SK-N-SH (cell line): Measurements from ENCODE around the gene MORC1. TPM values are rescaled to one million over a fixed set of nuclear protein-coding genes. Genes with fewer than 3 reads are reported as not detected.

Experiments used
- CTCF ChIA-PET: fragments of 300-600, 350-600 bp; formaldehyde crosslinking; extraction: SDS; loops from one replicate; lab custom pipeline; 2021; lab: Yijun Ruan, JAX
- POLR2A ChIA-PET: fragments of 350-600 bp; sonication (Branson Sonifier 250); formaldehyde crosslinking; extraction: SDS; loops from one replicate; lab custom pipeline; 2020; ENCODE audit warnings: antibody characterized with exemption, inconsistent platforms; lab: Yijun Ruan, JAX
- DNase-seq: peaks from one replicate; pipeline ENCODE4 v3.0.0; 2012
- H2AFZ ChIP-seq: fragments of 200-600 bp; sonication (generic); 2 replicates; pipeline ENCODE4 v1.8.1; 2016; ENCODE audit warnings: antibody characterized with exemption, mild to moderate bottlenecking, low read depth
- H3F3A ChIP-seq: fragments of 200-600 bp; sonication (generic); replicated peaks from 2 replicates; pipeline ENCODE3; 2016; ENCODE audit warnings: antibody characterized with exemption, mild to moderate bottlenecking; ENCODE audit not compliant: insufficient read depth
- H3K27ac ChIP-seq, 2 experiments: fragments of 200-500 bp in 1 of 2; fragments of 200-600 bp in 1 of 2; sonication (Bioruptor generic) in 1 of 2; sonication (generic), shearing (Covaris generic) in 1 of 2; 2 replicates each; pipeline versions ENCODE4 v1.5.1 to v1.6.1; 2014 to 2016; ENCODE audit warnings: low read depth in 2 of 2, inconsistent platforms in 1 of 2, low read length in 1 of 2, mild to moderate bottlenecking in 1 of 2, mixed read lengths in 1 of 2
- H3K27me3 ChIP-seq: fragments of 200-600 bp; sonication (generic), shearing (Covaris generic); 2 replicates; pipeline ENCODE4 v1.6.1; 2016; ENCODE audit warnings: mixed run types; ENCODE audit not compliant: insufficient read depth
- H3K36me3 ChIP-seq, 2 experiments: fragments of 200-500 bp in 1 of 2; fragments of 200-600 bp in 1 of 2; sonication (Bioruptor generic) in 1 of 2; sonication (generic) in 1 of 2; replicated peaks in 1 of 2; 2 replicates each; pipeline versions ENCODE3 to v1.5.1; 2014 to 2016; ENCODE audit warnings: low read length in 1 of 2, mild to moderate bottlenecking in 1 of 2; ENCODE audit not compliant: insufficient read depth in 2 of 2, control insufficient read depth in 1 of 2
- H3K4me1 ChIP-seq, 2 experiments: fragments of 200-500 bp in 1 of 2; fragments of 200-600 bp in 1 of 2; sonication (Bioruptor generic) in 1 of 2; sonication (generic), shearing (Covaris generic) in 1 of 2; 2 replicates each; pipeline versions ENCODE4 v1.5.1 to v1.6.1; 2014 to 2016; ENCODE audit warnings: low read depth in 1 of 2, low read length in 1 of 2, mixed run types in 1 of 2; ENCODE audit not compliant: insufficient read depth in 2 of 2, control insufficient read depth in 1 of 2
- H3K4me2 ChIP-seq: fragments of 200-600 bp; sonication (generic), shearing (Covaris generic); 2 replicates; pipeline ENCODE4 v1.6.1; 2017; ENCODE audit warnings: mixed run types
- H3K4me3 ChIP-seq, 2 experiments: fragments of 200-500 bp in 1 of 2; fragments of 200-600 bp in 1 of 2; sonication (Bioruptor generic) in 1 of 2; sonication (generic), shearing (Covaris generic) in 1 of 2; 2 replicates each; pipeline versions ENCODE4 v1.5.1 to v1.8.1; 2014 to 2016; ENCODE audit warnings: low read depth in 2 of 2, inconsistent platforms in 1 of 2, low read length in 1 of 2, mild to moderate bottlenecking in 1 of 2, mixed read lengths in 1 of 2, moderate library complexity in 1 of 2
- H3K79me2 ChIP-seq: fragments of 200-600 bp; sonication (generic); 2 replicates; pipeline ENCODE4 v1.8.1; 2017; ENCODE audit warnings: mild to moderate bottlenecking; ENCODE audit not compliant: insufficient read depth
- H3K9ac ChIP-seq: fragments of 200-600 bp; sonication (generic); 2 replicates; pipeline ENCODE4 v1.6.1; 2017; ENCODE audit warnings: mixed run types
- H3K9me2 ChIP-seq: fragments of 200-600 bp; sonication (generic); 2 replicates; pipeline ENCODE4 v1.6.1; 2017; ENCODE audit warnings: mixed run types
- H3K9me3 ChIP-seq: fragments of 200-600 bp; sonication (generic); 2 replicates; pipeline ENCODE4 v1.6.1; 2017; ENCODE audit warnings: mixed run types, mild to moderate bottlenecking, moderate library complexity
- H4K20me1 ChIP-seq: fragments of 200-600 bp; sonication (generic); 2 replicates; pipeline ENCODE4 v1.6.1; 2017; ENCODE audit warnings: mild to moderate bottlenecking, mixed run types; ENCODE audit not compliant: insufficient read depth
- EZH2phosphoT487 ChIP-seq: fragments of 200-600 bp; sonication (generic); IDR thresholded peaks from 2 replicates; pipeline ENCODE4 v1.6.1; 2017; ENCODE audit warnings: low read depth, mixed run types, mild to moderate bottlenecking, antibody characterized with exemption, moderate library complexity, borderline replicate concordance
- FOXJ3 ChIP-seq: sonication (generic); formaldehyde crosslinking; IDR thresholded peaks from 2 replicates; pipeline ENCODE4 v1.5.1; 2020; ENCODE audit warnings: mild to moderate bottlenecking, missing genetic modification reagents
- GATA2 ChIP-seq: sonication (generic); formaldehyde crosslinking; IDR thresholded peaks from 2 replicates; pipeline ENCODE4 v1.5.0; 2020; ENCODE audit warnings: mild to moderate bottlenecking, missing genetic modification reagents
- MAX ChIP-seq: IDR thresholded peaks from 2 replicates; pipeline ENCODE4 v1.4.0; 2012; ENCODE audit warnings: low read depth
- NRF1 ChIP-seq: IDR thresholded peaks from 2 replicates; pipeline ENCODE4 v1.6.1; 2012; ENCODE audit warnings: low read depth, mild to moderate bottlenecking, low read length
- POLR2AphosphoS5 ChIP-seq: IDR thresholded peaks from 2 replicates; pipeline ENCODE4 v1.6.1; 2012; ENCODE audit warnings: low read depth, low read length
- RAD21 ChIP-seq: IDR thresholded peaks from 2 replicates; pipeline ENCODE4 v1.6.1; 2012; ENCODE audit warnings: mild to moderate bottlenecking, low read length
- RFX5 ChIP-seq: IDR thresholded peaks from 2 replicates; pipeline ENCODE4 v1.6.1; 2012; ENCODE audit warnings: mild to moderate bottlenecking, improper control_type of control experiment, low read length
- RXRA ChIP-seq: IDR thresholded peaks from 2 replicates; pipeline ENCODE4 v1.4.0; 2012; ENCODE audit warnings: low read depth, mild to moderate bottlenecking, borderline replicate concordance
- TEAD4 ChIP-seq: IDR thresholded peaks from 2 replicates; pipeline ENCODE4 v1.4.0; 2012; ENCODE audit warnings: mild to moderate bottlenecking, borderline replicate concordance; ENCODE audit not compliant: insufficient read depth
- WGBS: methylation state at CpG from one replicate; pipeline ENCODE4 v1.1.6; 2017; ENCODE audit warnings: low lambda C conversion rate; 5-methylcytosine and 5-hydroxymethylcytosine counted together
- polyA plus RNA-seq, 3 experiments: library from polyadenylated mRNA; depleted of rRNA; stranded (reverse); fragments of >200 nt; gene quantifications; 2 replicates each; pipeline ENCODE4 v1.2.3, GENCODE V29; 2012
- TF ChIP-seq, protein P1 (sequence below): IDR thresholded peaks from 2 replicates; pipeline ENCODE4 v1.6.1; 2012; ENCODE audit warnings: mild to moderate bottlenecking, low read depth, low read length, moderate library complexity
- TF ChIP-seq, protein P2 (sequence below): fragments of 150-350 bp; IDR thresholded peaks from 2 replicates; pipeline ENCODE4 v1.6.1; 2017; ENCODE audit warnings: antibody characterized with exemption, low read length, low read depth, borderline replicate concordance
- TF ChIP-seq, protein P3 (sequence below): fragments of 200-600 bp; sonication (generic); IDR thresholded peaks from 2 replicates; pipeline ENCODE4 v1.6.1; 2017; ENCODE audit warnings: antibody characterized with exemption, mild to moderate bottlenecking, moderate library complexity

The MORC1 gene
- polyA plus RNA-seq, 1 of the 3 experiments (the other 2 are of a cell fraction), result not detected

DNA sequence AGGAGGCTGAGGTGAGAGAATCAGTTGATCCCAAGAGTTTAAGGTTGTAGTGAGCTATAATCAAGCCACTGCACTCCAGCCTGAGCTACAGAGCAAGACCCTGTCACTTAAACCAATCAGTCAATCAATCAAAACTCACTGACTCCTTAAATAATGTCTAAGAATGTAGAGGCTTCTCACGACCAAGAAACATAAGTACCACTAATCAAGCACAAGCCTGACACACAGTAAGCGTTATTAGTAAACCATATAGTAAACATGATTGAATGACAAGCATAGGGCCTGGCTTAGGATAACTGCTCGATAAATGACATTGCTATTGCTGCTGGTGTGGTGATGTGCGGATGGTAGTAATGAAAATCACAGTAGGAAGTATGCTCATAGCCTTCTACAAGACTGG, 48.0 kb upstream of the MORC1 start:
- Histone ChIP-seq H3K9me2 (no peaks in the 10 kb centered on the region), H3K79me2 (no peaks in the 10 kb centered on the region), H4K20me1 (no peaks in the 10 kb centered on the region), H3K4me2 (no peak overlapping the region), H3K4me3 (no peak overlapping the region), H3K27me3 (no peaks in the 10 kb centered on the region), H3F3A (no peaks in the 10 kb centered on the region), H3K9ac (no peak overlapping the region), H2AFZ (no peak overlapping the region), H3K36me3 (no peaks in the 10 kb centered on the region), H3K4me1 (no peaks in the 10 kb centered on the region), H3K9me3 (no peaks in the 10 kb centered on the region), H3K27ac (no peak overlapping the region)
- 62% methylated on average over 4 of the region's 4 CpGs for WGBS
- DNase-seq, result no peak
- ChIA-PET CTCF (no interaction called here), POLR2A (no interaction called here)
- TF ChIP-seq, protein P1, sequence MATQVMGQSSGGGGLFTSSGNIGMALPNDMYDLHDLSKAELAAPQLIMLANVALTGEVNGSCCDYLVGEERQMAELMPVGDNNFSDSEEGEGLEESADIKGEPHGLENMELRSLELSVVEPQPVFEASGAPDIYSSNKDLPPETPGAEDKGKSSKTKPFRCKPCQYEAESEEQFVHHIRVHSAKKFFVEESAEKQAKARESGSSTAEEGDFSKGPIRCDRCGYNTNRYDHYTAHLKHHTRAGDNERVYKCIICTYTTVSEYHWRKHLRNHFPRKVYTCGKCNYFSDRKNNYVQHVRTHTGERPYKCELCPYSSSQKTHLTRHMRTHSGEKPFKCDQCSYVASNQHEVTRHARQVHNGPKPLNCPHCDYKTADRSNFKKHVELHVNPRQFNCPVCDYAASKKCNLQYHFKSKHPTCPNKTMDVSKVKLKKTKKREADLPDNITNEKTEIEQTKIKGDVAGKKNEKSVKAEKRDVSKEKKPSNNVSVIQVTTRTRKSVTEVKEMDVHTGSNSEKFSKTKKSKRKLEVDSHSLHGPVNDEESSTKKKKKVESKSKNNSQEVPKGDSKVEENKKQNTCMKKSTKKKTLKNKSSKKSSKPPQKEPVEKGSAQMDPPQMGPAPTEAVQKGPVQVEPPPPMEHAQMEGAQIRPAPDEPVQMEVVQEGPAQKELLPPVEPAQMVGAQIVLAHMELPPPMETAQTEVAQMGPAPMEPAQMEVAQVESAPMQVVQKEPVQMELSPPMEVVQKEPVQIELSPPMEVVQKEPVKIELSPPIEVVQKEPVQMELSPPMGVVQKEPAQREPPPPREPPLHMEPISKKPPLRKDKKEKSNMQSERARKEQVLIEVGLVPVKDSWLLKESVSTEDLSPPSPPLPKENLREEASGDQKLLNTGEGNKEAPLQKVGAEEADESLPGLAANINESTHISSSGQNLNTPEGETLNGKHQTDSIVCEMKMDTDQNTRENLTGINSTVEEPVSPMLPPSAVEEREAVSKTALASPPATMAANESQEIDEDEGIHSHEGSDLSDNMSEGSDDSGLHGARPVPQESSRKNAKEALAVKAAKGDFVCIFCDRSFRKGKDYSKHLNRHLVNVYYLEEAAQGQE, result no peak
- TF ChIP-seq FOXJ3 (CRISPR knock-in tag) (no peak), RAD21 (no peak), RXRA (no peak), MAX (no peak), RFX5 (no peak), GATA2 (CRISPR knock-in tag) (no peak), POLR2AphosphoS5 (no peak), EZH2phosphoT487 (no peak), TEAD4 (no peak), NRF1 (no peak)
- TF ChIP-seq, protein P2, sequence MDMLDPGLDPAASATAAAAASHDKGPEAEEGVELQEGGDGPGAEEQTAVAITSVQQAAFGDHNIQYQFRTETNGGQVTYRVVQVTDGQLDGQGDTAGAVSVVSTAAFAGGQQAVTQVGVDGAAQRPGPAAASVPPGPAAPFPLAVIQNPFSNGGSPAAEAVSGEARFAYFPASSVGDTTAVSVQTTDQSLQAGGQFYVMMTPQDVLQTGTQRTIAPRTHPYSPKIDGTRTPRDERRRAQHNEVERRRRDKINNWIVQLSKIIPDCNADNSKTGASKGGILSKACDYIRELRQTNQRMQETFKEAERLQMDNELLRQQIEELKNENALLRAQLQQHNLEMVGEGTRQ, result no peak
- TF ChIP-seq, protein P3, sequence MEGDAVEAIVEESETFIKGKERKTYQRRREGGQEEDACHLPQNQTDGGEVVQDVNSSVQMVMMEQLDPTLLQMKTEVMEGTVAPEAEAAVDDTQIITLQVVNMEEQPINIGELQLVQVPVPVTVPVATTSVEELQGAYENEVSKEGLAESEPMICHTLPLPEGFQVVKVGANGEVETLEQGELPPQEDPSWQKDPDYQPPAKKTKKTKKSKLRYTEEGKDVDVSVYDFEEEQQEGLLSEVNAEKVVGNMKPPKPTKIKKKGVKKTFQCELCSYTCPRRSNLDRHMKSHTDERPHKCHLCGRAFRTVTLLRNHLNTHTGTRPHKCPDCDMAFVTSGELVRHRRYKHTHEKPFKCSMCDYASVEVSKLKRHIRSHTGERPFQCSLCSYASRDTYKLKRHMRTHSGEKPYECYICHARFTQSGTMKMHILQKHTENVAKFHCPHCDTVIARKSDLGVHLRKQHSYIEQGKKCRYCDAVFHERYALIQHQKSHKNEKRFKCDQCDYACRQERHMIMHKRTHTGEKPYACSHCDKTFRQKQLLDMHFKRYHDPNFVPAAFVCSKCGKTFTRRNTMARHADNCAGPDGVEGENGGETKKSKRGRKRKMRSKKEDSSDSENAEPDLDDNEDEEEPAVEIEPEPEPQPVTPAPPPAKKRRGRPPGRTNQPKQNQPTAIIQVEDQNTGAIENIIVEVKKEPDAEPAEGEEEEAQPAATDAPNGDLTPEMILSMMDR, result no peak
